CD4-positive, alpha-beta T cell (primary cell): ENCODE results near the gene ELANE. TPM values are rescaled to one million over a fixed set of nuclear protein-coding genes. Genes with fewer than 3 reads are reported as not detected.
"Not testable (repeated sequence)": the region's sequence is repeated elsewhere in the genome, so short reads cannot be mapped to it uniquely, and the experiment has no call there.

Experiments used
- ATAC-seq: fragments of 200-7000 bp; cut with Tn5 transposase; one replicate; pipeline ENCODE4 v1.10.0; 2022; ENCODE audit warnings: mild to moderate bottlenecking; ENCODE audit not compliant: poor library complexity
- CTCF ChIA-PET: fragments of 350-600 bp; sonication (Branson Sonifier 250); formaldehyde crosslinking; loops from one replicate; lab custom pipeline; 2021; ENCODE audit warnings: antibody characterized with exemption, inconsistent platforms; lab: Charles Lee
- POLR2A ChIA-PET: fragments of 350-600 bp; sonication (Branson Sonifier 250); formaldehyde crosslinking; loops from one replicate; lab custom pipeline; 2021; ENCODE audit warnings: antibody characterized with exemption, inconsistent platforms; lab: Charles Lee
- DNase-seq, 14 experiments: peaks; one replicate each; pipeline ENCODE4 v3.0.0-alpha.2; 2013 to 2020; ENCODE audit warnings: mixed read lengths in 2 of 14
- H3K27ac ChIP-seq, 2 donors: one replicate each; pipeline versions ENCODE4 v1.5.1 to v1.7.0; 2013; ENCODE audit warnings: low read length in 2 of 2, low read depth in 1 of 2, mild to moderate bottlenecking in 1 of 2
- H3K27me3 ChIP-seq, 2 experiments: 1 replicate in 1 of 2; 2 replicates in 1 of 2; pipeline versions ENCODE4 v1.6.1 to v1.7.0; 2013; ENCODE audit warnings: low read length in 2 of 2, control low read depth in 1 of 2, mild to moderate bottlenecking in 1 of 2, moderate library complexity in 1 of 2; ENCODE audit not compliant: insufficient read depth in 2 of 2, control insufficient read depth in 1 of 2
- H3K36me3 ChIP-seq: one replicate; pipeline ENCODE4 v1.6.1; 2013; ENCODE audit warnings: low read length, control low read depth; ENCODE audit not compliant: insufficient read depth
- H3K4me1 ChIP-seq: one replicate; pipeline ENCODE4 v1.6.1; 2013; ENCODE audit warnings: low read length, control low read depth; ENCODE audit not compliant: insufficient read depth
- H3K4me3 ChIP-seq: one replicate; pipeline ENCODE4 v1.5.1; 2013; ENCODE audit warnings: mild to moderate bottlenecking, low read length, moderate library complexity
- H3K9me3 ChIP-seq, 2 experiments: 1 replicate in 1 of 2; 2 replicates in 1 of 2; pipeline versions ENCODE4 v1.6.1 to v1.7.0; 2013; ENCODE audit warnings: low read length in 2 of 2, mild to moderate bottlenecking in 2 of 2, control low read depth in 1 of 2, moderate library complexity in 1 of 2; ENCODE audit not compliant: control insufficient read depth in 1 of 2, insufficient read depth in 1 of 2
- H3K27ac Mint-ChIP-seq: one replicate; pipeline ENCODE4 v1.8.0; 2020; ENCODE audit warnings: mixed read lengths
- H3K27me3 Mint-ChIP-seq: one replicate; pipeline ENCODE4 v1.8.0; 2021; ENCODE audit warnings: mixed read lengths
- H3K36me3 Mint-ChIP-seq: one replicate; pipeline ENCODE4 v1.8.0; 2021; ENCODE audit warnings: low read depth, mixed read lengths
- H3K4me1 Mint-ChIP-seq: one replicate; pipeline ENCODE4 v1.8.0; 2021; ENCODE audit warnings: low read depth, mixed read lengths
- H3K4me3 Mint-ChIP-seq: one replicate; pipeline ENCODE4 v1.8.0; 2020; ENCODE audit warnings: mild to moderate bottlenecking, mixed read lengths
- H3K9me3 Mint-ChIP-seq: one replicate; pipeline ENCODE4 v1.8.0; 2020; ENCODE audit warnings: mixed read lengths
- intact Hi-C, 2 experiments: fragments of 100-400 bp; cut with DNase I in 1 of 2; cut with micrococcal nuclease in 1 of 2; formaldehyde crosslinking; loops; one replicate each; pipeline versions ENCODE4 v1.15.1 to v1.9.0; 2023 to 2025; cut with DNase I, micrococcal nuclease
- total RNA-seq, 174 experiments: library from RNA in 2 of 174; stranded (reverse) in 2 of 174; gene quantifications; one replicate each; pipeline ENCODE4 v1.2.3 and lab custom pipeline; 2021 to 2026
- TF ChIP-seq, protein P1 (sequence below): fragments of 200-600 bp; IDR thresholded peaks from one replicate; pipeline ENCODE4 v1.8.0; 2022; ENCODE audit warnings: antibody characterized with exemption, mild to moderate bottlenecking

The ELANE gene
- total RNA-seq, 2 experiments from 2014 or later, result not detected

DNA sequence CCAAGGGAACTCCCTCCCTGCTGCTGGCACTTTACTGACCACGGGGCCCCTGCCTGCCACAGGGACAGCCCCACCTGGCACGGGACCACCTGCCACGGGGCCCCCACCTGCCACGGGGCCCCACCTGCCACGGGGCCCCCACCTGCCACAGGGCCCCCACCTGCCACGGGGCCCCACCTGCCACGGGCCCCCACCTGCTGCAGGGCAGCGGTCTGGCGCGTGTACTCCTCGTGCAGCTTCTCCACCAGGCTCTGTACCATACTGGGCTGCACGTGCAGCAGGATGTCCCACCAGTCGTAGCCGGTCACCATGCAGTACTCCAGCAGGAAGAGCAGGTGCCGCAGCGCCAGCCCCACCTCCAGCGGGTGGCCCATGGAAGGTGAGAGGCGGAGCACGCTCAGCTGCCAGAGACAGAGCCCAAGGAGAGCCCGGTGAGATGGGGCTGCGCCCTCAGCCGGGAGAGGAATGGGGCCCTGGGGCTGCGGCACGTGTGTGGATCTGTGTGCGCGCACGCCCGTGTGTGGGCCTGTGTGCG is 24.7 kb downstream of the ELANE start:
- H3K27ac Mint-ChIP-seq, result no peak overlapping the region
- no peaks in the 10 kb centered on the region for H3K27me3 ChIP-seq
- H3K9me3 ChIP-seq, result no peaks in the 10 kb centered on the region
- no peak for ATAC-seq
- no peaks in the 10 kb centered on the region for H3K27me3 Mint-ChIP-seq
- peaks cover 25% of the 10 kb centered on the region for H3K36me3 ChIP-seq
- H3K9me3 Mint-ChIP-seq, result no peaks in the 10 kb centered on the region
- ChIA-PET CTCF (no interaction called here), POLR2A (interaction anchor here (2.8 kb wide), 1 partner anchor 16 kb away, joined by 8 read pairs; the partner anchor contains the start of genes MED16 and RNU6-9)
- H3K4me3 ChIP-seq, result no peak overlapping the region
- peaks cover 14% of the 10 kb centered on the region for H3K4me1 Mint-ChIP-seq
- TF ChIP-seq, protein P1, sequence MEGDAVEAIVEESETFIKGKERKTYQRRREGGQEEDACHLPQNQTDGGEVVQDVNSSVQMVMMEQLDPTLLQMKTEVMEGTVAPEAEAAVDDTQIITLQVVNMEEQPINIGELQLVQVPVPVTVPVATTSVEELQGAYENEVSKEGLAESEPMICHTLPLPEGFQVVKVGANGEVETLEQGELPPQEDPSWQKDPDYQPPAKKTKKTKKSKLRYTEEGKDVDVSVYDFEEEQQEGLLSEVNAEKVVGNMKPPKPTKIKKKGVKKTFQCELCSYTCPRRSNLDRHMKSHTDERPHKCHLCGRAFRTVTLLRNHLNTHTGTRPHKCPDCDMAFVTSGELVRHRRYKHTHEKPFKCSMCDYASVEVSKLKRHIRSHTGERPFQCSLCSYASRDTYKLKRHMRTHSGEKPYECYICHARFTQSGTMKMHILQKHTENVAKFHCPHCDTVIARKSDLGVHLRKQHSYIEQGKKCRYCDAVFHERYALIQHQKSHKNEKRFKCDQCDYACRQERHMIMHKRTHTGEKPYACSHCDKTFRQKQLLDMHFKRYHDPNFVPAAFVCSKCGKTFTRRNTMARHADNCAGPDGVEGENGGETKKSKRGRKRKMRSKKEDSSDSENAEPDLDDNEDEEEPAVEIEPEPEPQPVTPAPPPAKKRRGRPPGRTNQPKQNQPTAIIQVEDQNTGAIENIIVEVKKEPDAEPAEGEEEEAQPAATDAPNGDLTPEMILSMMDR, result no peak
- H3K27ac ChIP-seq, result no peak overlapping the region
- H3K4me3 Mint-ChIP-seq, result no peak overlapping the region
- no peak for DNase-seq
- H3K4me1 ChIP-seq, result peaks cover 15% of the 10 kb centered on the region
- intact Hi-C loops, result no loop called here
- H3K36me3 Mint-ChIP-seq, result peaks cover 24% of the 10 kb centered on the region

DNA sequence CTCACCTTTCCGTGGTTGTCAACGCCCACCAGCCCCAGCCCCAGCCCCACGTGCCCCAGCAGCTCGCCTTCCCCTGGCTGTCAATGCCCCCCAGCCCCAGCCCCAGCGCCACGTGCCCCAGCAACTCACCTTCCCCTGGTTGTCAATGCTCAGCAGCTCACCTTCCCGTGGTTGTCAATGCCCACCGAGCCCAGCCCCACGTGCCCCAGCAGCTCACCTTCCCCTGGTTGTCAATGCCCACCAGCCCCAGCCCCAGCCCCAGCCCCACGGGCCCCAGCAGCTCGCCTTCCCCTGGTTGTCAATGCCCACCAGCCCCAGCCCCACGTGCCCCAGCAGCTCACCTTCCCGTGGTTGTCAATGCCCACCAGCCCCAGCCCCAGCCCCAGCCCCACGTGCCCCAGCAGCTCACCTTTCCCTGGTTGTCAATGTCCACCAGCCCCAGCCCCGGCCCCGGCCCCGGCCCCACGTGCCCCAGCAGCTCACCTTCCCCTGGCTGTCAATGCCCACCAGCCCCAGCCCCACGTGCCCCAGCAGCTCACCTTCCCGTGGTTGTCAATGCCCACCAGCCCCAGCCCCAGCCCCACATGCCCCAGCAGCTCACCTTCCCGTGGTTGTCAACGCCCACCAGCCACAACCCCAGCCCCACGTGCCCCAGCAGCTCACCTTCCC is 26.0 kb downstream of the ELANE start:
- H3K27me3 Mint-ChIP-seq, DNase-seq, H3K27ac ChIP-seq, intact Hi-C loops, H3K9me3 ChIP-seq, H3K4me1 Mint-ChIP-seq, H3K4me1 ChIP-seq, ATAC-seq, H3K4me3 Mint-ChIP-seq, H3K9me3 Mint-ChIP-seq, H3K27ac Mint-ChIP-seq, H3K27me3 ChIP-seq, H3K4me3 ChIP-seq: not testable (repeated sequence)
- ChIA-PET CTCF (interaction anchor here (1.6 kb wide), 1 partner anchor 15 kb away, joined by 5 read pairs; no protein-coding TSS in a partner anchor), POLR2A (interaction anchor here (2.8 kb wide), 1 partner anchor 15 kb away, joined by 8 read pairs; the partner anchor contains the start of genes MED16 and RNU6-9)
- peaks cover 35% of the 10 kb centered on the region for H3K36me3 ChIP-seq
- H3K36me3 Mint-ChIP-seq, result peaks cover 29% of the 10 kb centered on the region

DNA sequence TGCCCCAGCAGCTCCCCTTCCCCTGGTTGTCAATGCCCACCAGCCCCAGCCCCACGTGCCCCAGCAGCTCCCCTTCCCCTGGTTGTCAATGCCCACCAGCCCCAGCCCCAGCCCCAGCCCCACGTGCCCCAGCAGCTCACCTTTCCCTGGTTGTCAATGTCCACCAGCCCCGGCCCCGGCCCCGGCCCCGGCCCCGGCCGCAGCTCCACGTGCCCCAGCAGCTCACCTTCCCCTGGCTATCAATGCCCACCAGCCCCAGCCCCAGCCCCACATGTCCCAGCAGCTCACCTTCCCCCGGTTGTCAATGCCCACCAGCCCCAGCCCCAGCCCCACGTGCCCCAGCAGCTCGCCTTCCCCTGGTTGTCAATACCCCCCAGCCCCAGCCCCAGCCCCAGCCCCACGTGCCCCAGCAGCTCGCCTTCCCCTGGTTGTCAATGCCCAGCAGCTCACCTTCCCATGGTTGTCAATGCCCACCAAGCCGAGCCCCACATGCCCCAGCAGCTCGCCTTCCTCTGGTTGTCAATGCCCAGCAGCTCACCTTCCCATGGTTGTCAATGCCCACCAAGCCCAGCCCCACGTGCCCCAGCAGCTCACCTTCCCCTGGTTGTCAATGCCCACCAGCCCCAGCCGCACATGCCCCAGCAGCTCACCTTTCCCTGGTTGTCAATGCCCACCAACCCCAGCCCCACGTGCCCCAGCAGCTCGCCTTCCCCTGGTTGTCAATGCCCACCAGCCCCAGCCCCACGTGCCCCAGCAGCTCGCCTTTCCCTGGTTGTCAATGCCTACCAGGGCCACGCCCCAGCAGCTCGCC is 26.9 kb downstream of the ELANE start:
- H3K27me3 Mint-ChIP-seq, H3K9me3 Mint-ChIP-seq, H3K27ac ChIP-seq, H3K4me3 ChIP-seq, H3K9me3 ChIP-seq, intact Hi-C loops, ATAC-seq, H3K4me3 Mint-ChIP-seq, H3K4me1 ChIP-seq, DNase-seq, H3K27ac Mint-ChIP-seq, H3K27me3 ChIP-seq, H3K4me1 Mint-ChIP-seq: not testable (repeated sequence)
- H3K36me3 Mint-ChIP-seq, result peaks cover 36% of the 10 kb centered on the region
- ChIA-PET CTCF (interaction anchor here (0.8 to 1.6 kb wide), 2 partner anchors 15 to 42 kb away, joined by 4 to 5 read pairs; no protein-coding TSS in a partner anchor), POLR2A (interaction anchor here (0.8 to 2.8 kb wide), 2 partner anchors 14 to 16 kb away, joined by 3 to 8 read pairs; partner anchors contain the start of genes MED16 and RNU6-9)
- H3K36me3 ChIP-seq, result peaks cover 41% of the 10 kb centered on the region
